T-helper 17 cell (primary cell): ENCODE results near the gene TNS2. TPM values are rescaled to one million over a fixed set of nuclear protein-coding genes. Genes with fewer than 3 reads are reported as not detected.

Source experiments
- ATAC-seq: fragments of 150-1000 bp; cut with Tn5 transposase; 2 replicates; pipeline ENCODE4 v1.10.0; 2021; ENCODE audit warnings: mild to moderate bottlenecking, moderate library complexity
- DNase-seq, 3 donors: peaks; one replicate each; pipeline versions ENCODE4 v3.0.0 to v3.0.0-alpha.2; 2020 to 2021
- H3K9me3 ChIP-seq: one replicate; pipeline ENCODE4 v1.7.0; 2013; ENCODE audit warnings: low read length, mild to moderate bottlenecking; ENCODE audit not compliant: control insufficient read depth, poor library complexity, severe bottlenecking
- H3K27ac Mint-ChIP-seq: one replicate; pipeline ENCODE4 v1.8.0; 2022; ENCODE audit warnings: mild to moderate bottlenecking, moderate library complexity, mixed read lengths
- H3K27me3 Mint-ChIP-seq: one replicate; pipeline ENCODE4 v1.8.0; 2022; ENCODE audit warnings: mixed read lengths
- H3K36me3 Mint-ChIP-seq: one replicate; pipeline ENCODE4 v1.8.0; 2022; ENCODE audit warnings: low read depth, mixed read lengths
- H3K4me1 Mint-ChIP-seq: one replicate; pipeline ENCODE4 v1.8.0; 2022; ENCODE audit warnings: mild to moderate bottlenecking, mixed read lengths
- H3K4me3 Mint-ChIP-seq: one replicate; pipeline ENCODE4 v1.8.0; 2022; ENCODE audit warnings: mild to moderate bottlenecking, moderate library complexity, mixed read lengths
- total RNA-seq, 4 donors: library from RNA in 2 of 4; stranded (reverse) in 2 of 4; gene quantifications; one replicate each; pipeline ENCODE4 v1.2.3 and lab custom pipeline; 2022 to 2026

Gene TNS2
- total RNA-seq, 2 donors from 2014 or later: 1.4 to 3.1 TPM

- H3K27me3 Mint-ChIP-seq: no peaks in the 10 kb centered on the region
- peak overlapping the region; percentile 68 for H3K27ac Mint-ChIP-seq
- H3K36me3 Mint-ChIP-seq: no peaks in the 10 kb centered on the region
- H3K9me3 ChIP-seq: no peaks in the 10 kb centered on the region
- peaks cover 32% of the 10 kb centered on the region for H3K4me1 Mint-ChIP-seq
- H3K4me3 Mint-ChIP-seq: peak overlapping the region; percentile 75
- ATAC-seq (peak; percentile 85), DNase-seq (peak; percentile 71 to 80 (median 76))
Measured at GRCh38 chr12:53047221-53048032, 2.4 kb upstream of the TNS2 start.

- Mint-ChIP-seq H3K27ac (peak overlapping the region; percentile 68), H3K4me3 (peak overlapping the region; percentile 75)
- no peak for DNase-seq
Measured at GRCh38 chr12:53048033-53048779, 1.7 kb upstream of the TNS2 start.

GRCh38 chr12:53048780-53049401, 974 bp upstream of the TNS2 start:
- no peak overlapping the region for H3K4me3 Mint-ChIP-seq
- peaks cover 33% of the 10 kb centered on the region for H3K4me1 Mint-ChIP-seq
- no peaks in the 10 kb centered on the region for H3K9me3 ChIP-seq
- no peaks in the 10 kb centered on the region for H3K36me3 Mint-ChIP-seq
- H3K27me3 Mint-ChIP-seq: no peaks in the 10 kb centered on the region
- H3K27ac Mint-ChIP-seq: peak overlapping the region; percentile 68
- DNase-seq (no peak), ATAC-seq (no peak)

More at GRCh38 chr12:53048033-53048779, 1.7 kb upstream of the TNS2 start:
- H3K9me3 ChIP-seq: no peaks in the 10 kb centered on the region
- H3K4me1 Mint-ChIP-seq: peaks cover 29% of the 10 kb centered on the region
- H3K27me3 Mint-ChIP-seq: no peaks in the 10 kb centered on the region
- no peaks in the 10 kb centered on the region for H3K36me3 Mint-ChIP-seq
- ATAC-seq: no peak

- ATAC-seq (no peak), DNase-seq (no peak)
- H3K27ac Mint-ChIP-seq: no peak overlapping the region
- no peak overlapping the region for H3K4me3 Mint-ChIP-seq
- H3K27me3 Mint-ChIP-seq: no peaks in the 10 kb centered on the region
- H3K9me3 ChIP-seq: no peaks in the 10 kb centered on the region
- peaks cover 33% of the 10 kb centered on the region for H3K4me1 Mint-ChIP-seq
- H3K36me3 Mint-ChIP-seq: no peaks in the 10 kb centered on the region
Measured at GRCh38 chr12:53050426-53051057, 677 bp downstream of the TNS2 start.

- H3K27ac Mint-ChIP-seq: no peak overlapping the region
- no peak for DNase-seq
- H3K4me1 Mint-ChIP-seq: peaks cover 28% of the 10 kb centered on the region
Measured at GRCh38 chr12:53051058-53051880, 1.4 kb downstream of the TNS2 start.

GRCh38 chr12:53051881-53052412, 2.1 kb downstream of the TNS2 start:
- ATAC-seq (no peak), DNase-seq (no peak)
- Mint-ChIP-seq H3K36me3 (no peaks in the 10 kb centered on the region), H3K27me3 (no peaks in the 10 kb centered on the region), H3K4me3 (no peak overlapping the region), H3K4me1 (peaks cover 24% of the 10 kb centered on the region), H3K27ac (no peak overlapping the region)
- H3K9me3 ChIP-seq: no peaks in the 10 kb centered on the region

More at GRCh38 chr12:53051058-53051880, 1.4 kb downstream of the TNS2 start:
- Mint-ChIP-seq H3K36me3 (no peaks in the 10 kb centered on the region), H3K27me3 (no peaks in the 10 kb centered on the region), H3K4me3 (no peak overlapping the region)
- no peak for ATAC-seq
- no peaks in the 10 kb centered on the region for H3K9me3 ChIP-seq

- Mint-ChIP-seq H3K36me3 (no peaks in the 10 kb centered on the region), H3K4me1 (peaks cover 24% of the 10 kb centered on the region), H3K27me3 (no peaks in the 10 kb centered on the region), H3K4me3 (no peak overlapping the region), H3K27ac (no peak overlapping the region)
- H3K9me3 ChIP-seq: no peaks in the 10 kb centered on the region
- ATAC-seq: no peak
- no peak for DNase-seq
Measured at GRCh38 chr12:53052419-53053217, 2.8 kb downstream of the TNS2 start.

GRCh38 chr12:53053218-53054111, 3.6 kb downstream of the TNS2 start:
- no peaks in the 10 kb centered on the region for H3K9me3 ChIP-seq
- ATAC-seq (peak; percentile 44), DNase-seq (peak; percentile 42 to 56 (median 53))
- Mint-ChIP-seq H3K4me3 (peak overlapping the region; percentile 97), H3K27me3 (no peaks in the 10 kb centered on the region), H3K27ac (peak overlapping the region; percentile 92), H3K36me3 (no peaks in the 10 kb centered on the region), H3K4me1 (peaks cover 18% of the 10 kb centered on the region)

- H3K27ac Mint-ChIP-seq: peak overlapping the region; percentile 92
- ATAC-seq: peak; percentile 94
- DNase-seq: peak; percentile 90 to 91 (median 91)
- H3K27me3 Mint-ChIP-seq: no peaks in the 10 kb centered on the region
- H3K9me3 ChIP-seq: no peaks in the 10 kb centered on the region
- H3K4me3 Mint-ChIP-seq: peak overlapping the region; percentile 97
- no peaks in the 10 kb centered on the region for H3K36me3 Mint-ChIP-seq
- peaks cover 14% of the 10 kb centered on the region for H3K4me1 Mint-ChIP-seq
Measured at GRCh38 chr12:53054112-53054878, 4.4 kb downstream of the TNS2 start.

- Mint-ChIP-seq H3K27me3 (no peaks in the 10 kb centered on the region), H3K4me1 (peaks cover 14% of the 10 kb centered on the region), H3K4me3 (no peak overlapping the region), H3K27ac (no peak overlapping the region), H3K36me3 (no peaks in the 10 kb centered on the region)
- DNase-seq (no peak), ATAC-seq (no peak)
- no peaks in the 10 kb centered on the region for H3K9me3 ChIP-seq
Measured at GRCh38 chr12:53055471-53056266, 5.8 kb downstream of the TNS2 start.
